ENCODE data around the gene AKAP10.

The AKAP10 gene

DNA sequence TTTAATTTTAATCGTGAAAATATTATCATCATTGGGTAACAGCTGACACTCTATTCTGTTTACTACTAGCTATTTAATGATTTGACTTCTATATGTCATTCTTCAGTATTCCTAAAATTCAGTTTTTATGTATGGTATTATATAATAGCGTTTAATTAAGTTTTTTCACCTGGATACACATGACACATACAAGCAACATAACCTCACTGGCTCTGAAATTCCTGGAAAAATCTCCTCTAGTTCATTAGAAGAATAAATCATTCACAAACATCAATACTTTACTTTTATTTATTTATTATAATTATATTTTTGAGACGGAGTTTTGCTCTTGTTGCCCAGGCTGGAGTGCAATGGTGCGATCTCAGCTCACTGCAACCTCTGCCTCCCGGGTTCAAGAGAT lies 44.0 kb downstream of the AKAP10 start:
- no peak overlapping the region for H3K27ac ChIP-seq
- TF ChIP-seq ZFX (IDR thresholded peaks at IDR 0.05) (no peak), CTCF (conservative IDR thresholded peaks at IDR 0.05) (no peak)

GRCh38 chr17:19933221-19933620 lies 44.4 kb downstream of the AKAP10 start:
- no peak overlapping the region for H3K27ac ChIP-seq
- TF ChIP-seq ZFX (IDR thresholded peaks at IDR 0.05) = no peak
- TF ChIP-seq CTCF (conservative IDR thresholded peaks at IDR 0.05) = no peak

DNA sequence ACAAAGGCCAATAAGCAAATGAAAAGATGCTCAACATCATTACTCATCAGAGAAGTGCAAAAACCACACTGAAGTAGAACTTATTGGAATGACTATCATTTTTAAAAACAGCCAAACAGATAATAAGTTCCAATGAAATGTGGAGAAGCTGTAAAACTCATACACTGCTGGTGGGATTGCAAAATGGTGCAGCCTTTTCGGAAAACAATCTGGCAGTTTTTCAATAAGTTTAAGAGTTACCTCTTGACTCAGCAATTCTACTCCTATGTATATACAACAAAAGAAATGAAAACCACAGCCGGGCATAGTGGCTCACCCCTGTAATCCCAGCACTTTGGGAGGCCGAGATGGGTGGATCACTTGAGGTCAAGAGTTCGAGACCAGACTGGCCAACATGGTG lies 49.3 kb downstream of the AKAP10 start:
- H3K27ac ChIP-seq = no peak overlapping the region
- TF ChIP-seq CTCF (conservative IDR thresholded peaks at IDR 0.05) (no peak), ZFX (IDR thresholded peaks at IDR 0.05) (no peak)

GRCh38 chr17:19915245-19915978 lies 62.2 kb downstream of the AKAP10 start:
- TF ChIP-seq CTCF (conservative IDR thresholded peaks at IDR 0.05) (no peak), ZFX (IDR thresholded peaks at IDR 0.05) (no peak)
- no peak overlapping the region for H3K27ac ChIP-seq

DNA sequence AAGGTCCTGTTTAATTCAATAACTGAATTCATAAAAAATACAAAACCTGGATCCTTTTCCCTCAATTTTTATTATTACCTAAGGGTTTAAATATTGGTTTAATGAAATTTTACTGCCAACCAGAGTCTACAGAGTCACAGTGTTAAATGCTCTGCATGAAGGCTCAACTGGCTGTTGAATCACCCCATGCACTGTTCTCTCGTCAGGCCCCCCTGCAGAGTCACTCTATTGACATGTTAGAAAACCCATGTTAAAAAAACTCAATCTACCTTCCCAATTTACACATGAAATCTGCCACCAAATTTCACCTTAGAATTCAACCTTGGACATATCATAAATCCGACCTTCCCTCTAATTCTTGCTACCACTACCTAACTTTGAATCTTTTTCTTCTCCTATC lies 66.6 kb downstream of the AKAP10 start:
- H3K27ac ChIP-seq = no peak overlapping the region
- no peak for TF ChIP-seq ZFX (IDR thresholded peaks at IDR 0.05)
- TF ChIP-seq CTCF (conservative IDR thresholded peaks at IDR 0.05) = no peak

DNA sequence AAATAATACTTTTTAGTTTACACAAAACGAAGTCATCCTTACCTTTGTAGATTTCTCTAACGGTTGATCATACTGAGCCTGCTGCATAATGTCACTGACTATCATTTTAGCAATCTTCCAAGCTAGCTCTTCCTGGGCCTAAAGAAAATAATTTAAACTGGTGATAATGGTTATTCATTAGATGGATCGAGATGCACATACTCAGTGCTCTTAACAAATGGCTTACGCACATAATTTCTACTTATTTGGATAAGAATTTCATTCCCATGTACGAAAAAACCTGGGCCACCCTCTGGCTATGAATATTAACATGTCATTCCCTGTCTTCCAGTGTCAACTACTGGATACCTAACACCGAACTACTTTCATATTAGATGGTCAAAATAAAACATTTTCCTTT lies 68.5 kb downstream of the AKAP10 start:
- TF ChIP-seq CTCF (conservative IDR thresholded peaks at IDR 0.05) (no peak), ZFX (IDR thresholded peaks at IDR 0.05) (no peak)

DNA sequence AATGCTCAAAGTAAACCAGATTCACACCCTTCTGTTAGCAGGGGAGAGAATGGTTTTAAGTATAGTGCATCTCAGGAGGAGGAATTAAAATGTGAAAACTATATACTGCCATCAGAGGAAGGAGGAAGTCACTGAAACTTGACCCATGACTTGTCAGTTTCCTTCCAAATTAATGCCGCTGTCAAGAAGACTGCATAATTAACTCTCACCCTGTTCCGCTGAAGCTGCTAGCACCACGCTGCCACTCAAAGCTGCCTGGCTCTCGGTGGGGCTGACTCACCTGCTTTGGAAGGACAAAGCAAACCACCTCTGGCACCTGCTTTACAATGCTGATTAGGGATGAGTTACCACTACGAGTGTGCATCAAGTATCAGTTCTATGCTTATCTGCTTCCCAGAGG lies 72.1 kb downstream of the AKAP10 start:
- TF ChIP-seq ZFX (IDR thresholded peaks at IDR 0.05) (no peak), CTCF (conservative IDR thresholded peaks at IDR 0.05) (no peak)
- H3K27ac ChIP-seq = no peak overlapping the region

More for the DNA sequence above, 68.5 kb downstream of the AKAP10 start:
- no peak overlapping the region for H3K27ac ChIP-seq
